ENCODE data around the gene RABGAP1L.

DNA sequence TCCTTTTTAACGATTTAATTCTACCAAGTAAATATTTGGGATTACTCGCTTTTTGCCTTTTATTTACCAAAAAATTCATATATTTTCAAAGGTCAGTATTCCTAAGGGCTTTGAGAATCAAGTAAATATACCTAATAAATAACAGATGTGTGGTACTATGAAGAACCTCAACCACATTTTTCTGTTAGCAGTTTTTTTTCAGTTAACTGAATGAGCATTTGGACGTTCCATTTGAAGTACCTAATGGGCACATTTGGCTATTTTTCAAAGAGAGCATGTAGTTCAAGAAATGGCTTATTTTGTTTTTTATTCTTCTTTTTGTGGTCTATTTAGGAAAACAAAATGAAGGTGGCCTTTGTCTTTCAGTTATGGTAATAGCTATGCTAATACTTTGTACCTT, 541.5 kb downstream of the RABGAP1L start:
- no peak for TF ChIP-seq ZNF274 (IDR thresholded peaks at IDR 0.05; ENCODE audit: low read depth, low read length)
- no peak for TF ChIP-seq JUND (IDR thresholded peaks at IDR 0.05)
- TF ChIP-seq CEBPB (IDR thresholded peaks at IDR 0.05; ENCODE audit: low read depth), result no peak
- TF ChIP-seq, protein P1, sequence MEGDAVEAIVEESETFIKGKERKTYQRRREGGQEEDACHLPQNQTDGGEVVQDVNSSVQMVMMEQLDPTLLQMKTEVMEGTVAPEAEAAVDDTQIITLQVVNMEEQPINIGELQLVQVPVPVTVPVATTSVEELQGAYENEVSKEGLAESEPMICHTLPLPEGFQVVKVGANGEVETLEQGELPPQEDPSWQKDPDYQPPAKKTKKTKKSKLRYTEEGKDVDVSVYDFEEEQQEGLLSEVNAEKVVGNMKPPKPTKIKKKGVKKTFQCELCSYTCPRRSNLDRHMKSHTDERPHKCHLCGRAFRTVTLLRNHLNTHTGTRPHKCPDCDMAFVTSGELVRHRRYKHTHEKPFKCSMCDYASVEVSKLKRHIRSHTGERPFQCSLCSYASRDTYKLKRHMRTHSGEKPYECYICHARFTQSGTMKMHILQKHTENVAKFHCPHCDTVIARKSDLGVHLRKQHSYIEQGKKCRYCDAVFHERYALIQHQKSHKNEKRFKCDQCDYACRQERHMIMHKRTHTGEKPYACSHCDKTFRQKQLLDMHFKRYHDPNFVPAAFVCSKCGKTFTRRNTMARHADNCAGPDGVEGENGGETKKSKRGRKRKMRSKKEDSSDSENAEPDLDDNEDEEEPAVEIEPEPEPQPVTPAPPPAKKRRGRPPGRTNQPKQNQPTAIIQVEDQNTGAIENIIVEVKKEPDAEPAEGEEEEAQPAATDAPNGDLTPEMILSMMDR (IDR thresholded peaks at IDR 0.05 in 2 of 3, conservative IDR thresholded peaks at IDR 0.05 in 1 of 3; ENCODE audit: borderline replicate concordance in 1 of 3, insufficient read depth in 1 of 3, low read depth in 2 of 3, low read length in 2 of 3), result no peak
- TF ChIP-seq ZFX (IDR thresholded peaks at IDR 0.05), result no peak
- TF ChIP-seq POLR2A (IDR thresholded peaks at IDR 0.05; ENCODE audit: borderline replicate concordance, extremely low read depth, insufficient read depth, insufficient read length), result no peak
- no peak for TF ChIP-seq POLR2AphosphoS5 (IDR thresholded peaks at IDR 0.05; ENCODE audit: low read depth, low read length)
- TF ChIP-seq, protein P2, sequence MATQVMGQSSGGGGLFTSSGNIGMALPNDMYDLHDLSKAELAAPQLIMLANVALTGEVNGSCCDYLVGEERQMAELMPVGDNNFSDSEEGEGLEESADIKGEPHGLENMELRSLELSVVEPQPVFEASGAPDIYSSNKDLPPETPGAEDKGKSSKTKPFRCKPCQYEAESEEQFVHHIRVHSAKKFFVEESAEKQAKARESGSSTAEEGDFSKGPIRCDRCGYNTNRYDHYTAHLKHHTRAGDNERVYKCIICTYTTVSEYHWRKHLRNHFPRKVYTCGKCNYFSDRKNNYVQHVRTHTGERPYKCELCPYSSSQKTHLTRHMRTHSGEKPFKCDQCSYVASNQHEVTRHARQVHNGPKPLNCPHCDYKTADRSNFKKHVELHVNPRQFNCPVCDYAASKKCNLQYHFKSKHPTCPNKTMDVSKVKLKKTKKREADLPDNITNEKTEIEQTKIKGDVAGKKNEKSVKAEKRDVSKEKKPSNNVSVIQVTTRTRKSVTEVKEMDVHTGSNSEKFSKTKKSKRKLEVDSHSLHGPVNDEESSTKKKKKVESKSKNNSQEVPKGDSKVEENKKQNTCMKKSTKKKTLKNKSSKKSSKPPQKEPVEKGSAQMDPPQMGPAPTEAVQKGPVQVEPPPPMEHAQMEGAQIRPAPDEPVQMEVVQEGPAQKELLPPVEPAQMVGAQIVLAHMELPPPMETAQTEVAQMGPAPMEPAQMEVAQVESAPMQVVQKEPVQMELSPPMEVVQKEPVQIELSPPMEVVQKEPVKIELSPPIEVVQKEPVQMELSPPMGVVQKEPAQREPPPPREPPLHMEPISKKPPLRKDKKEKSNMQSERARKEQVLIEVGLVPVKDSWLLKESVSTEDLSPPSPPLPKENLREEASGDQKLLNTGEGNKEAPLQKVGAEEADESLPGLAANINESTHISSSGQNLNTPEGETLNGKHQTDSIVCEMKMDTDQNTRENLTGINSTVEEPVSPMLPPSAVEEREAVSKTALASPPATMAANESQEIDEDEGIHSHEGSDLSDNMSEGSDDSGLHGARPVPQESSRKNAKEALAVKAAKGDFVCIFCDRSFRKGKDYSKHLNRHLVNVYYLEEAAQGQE (IDR thresholded peaks at IDR 0.05; ENCODE audit: low read depth), result no peak
- TF ChIP-seq, protein P3, sequence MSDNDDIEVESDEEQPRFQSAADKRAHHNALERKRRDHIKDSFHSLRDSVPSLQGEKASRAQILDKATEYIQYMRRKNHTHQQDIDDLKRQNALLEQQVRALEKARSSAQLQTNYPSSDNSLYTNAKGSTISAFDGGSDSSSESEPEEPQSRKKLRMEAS (IDR thresholded peaks at IDR 0.05), result no peak

All from HCT116 (cell line).